Measurements from ENCODE around the gene REPIN1. TPM values are rescaled to one million over a fixed set of nuclear protein-coding genes. Genes with fewer than 3 reads are reported as not detected.

Gene REPIN1
- total RNA-seq, 2 experiments from 2014 or later = 54.7 to 55.1 TPM

GRCh38 chr7:150373049-150373801 lies 4.6 kb downstream of the REPIN1 start:
- DNase-seq = no peak
- Mint-ChIP-seq H3K4me1 (peaks cover 50% of the 10 kb centered on the region), H3K36me3 (peaks cover 18% of the 10 kb centered on the region), H3K27me3 (no peaks in the 10 kb centered on the region), H3K9me3 (no peaks in the 10 kb centered on the region), H3K27ac (peak overlapping the region; percentile 74), H3K4me3 (no peak overlapping the region)

- H3K27ac Mint-ChIP-seq = peak overlapping the region; percentile 30
- H3K9me3 Mint-ChIP-seq = no peaks in the 10 kb centered on the region
- H3K4me3 Mint-ChIP-seq = no peak overlapping the region
- H3K36me3 Mint-ChIP-seq = peaks cover 16% of the 10 kb centered on the region
- peaks cover 51% of the 10 kb centered on the region for H3K4me1 Mint-ChIP-seq
- no peak for DNase-seq
- H3K27me3 Mint-ChIP-seq = no peaks in the 10 kb centered on the region
Measured at GRCh38 chr7:150374026-150374425, 5.4 kb downstream of the REPIN1 start.

DNA sequence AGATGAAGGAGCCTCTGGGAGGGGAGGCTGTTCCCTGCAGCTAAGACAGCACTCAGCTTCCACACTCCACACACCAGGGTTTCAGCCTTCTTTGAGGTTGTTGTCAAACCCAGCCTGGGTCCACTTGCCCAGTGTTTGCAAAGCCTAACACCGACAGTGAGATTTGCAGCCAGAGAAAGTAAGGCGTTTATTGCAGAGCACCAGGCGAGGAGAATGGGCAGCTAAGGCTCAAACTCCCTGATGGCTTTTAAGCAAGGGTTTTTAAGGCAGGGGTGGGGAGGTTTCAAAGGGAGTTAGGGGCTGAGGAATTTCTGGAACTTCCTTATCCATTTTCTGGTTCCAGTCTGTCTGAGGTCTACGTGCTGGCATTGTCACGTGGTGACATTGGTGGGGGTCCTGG lies 5.8 kb downstream of the REPIN1 start:
- Mint-ChIP-seq H3K9me3 (no peaks in the 10 kb centered on the region), H3K27ac (peak overlapping the region; percentile 30), H3K4me3 (no peak overlapping the region), H3K27me3 (no peaks in the 10 kb centered on the region), H3K4me1 (peaks cover 51% of the 10 kb centered on the region), H3K36me3 (peaks cover 15% of the 10 kb centered on the region)
- DNase-seq = no peak

- peak; percentile 56 for DNase-seq
- H3K9me3 Mint-ChIP-seq = no peaks in the 10 kb centered on the region
- H3K27ac Mint-ChIP-seq = peak overlapping the region; percentile 85
- peaks cover 15% of the 10 kb centered on the region for H3K36me3 Mint-ChIP-seq
- peaks cover 49% of the 10 kb centered on the region for H3K4me1 Mint-ChIP-seq
- H3K4me3 Mint-ChIP-seq = peak overlapping the region; percentile 23
- no peaks in the 10 kb centered on the region for H3K27me3 Mint-ChIP-seq
Measured at GRCh38 chr7:150375662-150376521, 7.3 kb downstream of the REPIN1 start.

DNA sequence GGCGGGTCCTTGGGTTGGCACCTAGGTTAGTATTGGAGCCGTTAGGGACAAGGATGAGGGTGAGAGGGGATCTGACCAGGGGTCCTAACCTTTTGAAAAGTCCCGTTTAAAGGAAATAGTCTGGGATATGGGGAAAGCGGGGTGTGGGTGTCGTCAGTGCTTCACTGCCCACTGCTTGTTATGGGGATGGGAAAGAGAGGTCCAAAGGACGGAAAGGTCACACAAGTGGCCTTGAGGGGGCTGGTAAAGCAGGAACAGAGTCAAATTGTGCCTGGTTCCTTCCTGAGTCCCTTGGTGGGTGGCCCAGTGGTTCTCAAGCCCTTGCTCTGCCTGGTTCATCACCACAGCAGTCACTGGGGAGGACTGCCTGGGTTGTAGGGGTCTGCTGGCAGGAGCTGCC lies 7.9 kb downstream of the REPIN1 start:
- H3K27me3 Mint-ChIP-seq = no peaks in the 10 kb centered on the region
- H3K36me3 Mint-ChIP-seq = peaks cover 15% of the 10 kb centered on the region
- no peaks in the 10 kb centered on the region for H3K9me3 Mint-ChIP-seq
- H3K27ac Mint-ChIP-seq = peak overlapping the region; percentile 85
- H3K4me1 Mint-ChIP-seq = peaks cover 52% of the 10 kb centered on the region
- H3K4me3 Mint-ChIP-seq = no peak overlapping the region
- DNase-seq = no peak

DNA sequence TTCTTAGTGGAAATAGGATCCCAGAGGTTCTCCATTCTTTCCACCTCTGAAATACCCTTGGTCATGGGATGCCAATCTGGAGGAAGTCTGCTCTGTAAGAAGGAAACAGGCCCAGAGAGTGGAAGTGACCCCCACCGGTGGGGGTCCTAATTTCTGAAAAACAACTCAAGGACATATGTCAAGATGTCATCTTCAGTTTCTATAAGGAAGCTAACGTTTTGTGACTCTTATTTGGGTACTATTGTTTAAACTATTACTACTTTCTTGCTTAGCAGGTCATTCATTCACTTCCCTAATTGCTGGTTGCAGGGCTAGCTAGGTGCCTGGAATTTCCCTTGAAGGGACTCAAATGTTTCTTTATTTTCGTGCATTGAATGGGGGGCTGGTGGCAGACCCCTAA lies 8.6 kb downstream of the REPIN1 start:
- no peak overlapping the region for H3K4me3 Mint-ChIP-seq
- no peak overlapping the region for H3K27ac Mint-ChIP-seq
- no peaks in the 10 kb centered on the region for H3K27me3 Mint-ChIP-seq

GRCh38 chr7:150377635-150378034 lies 9.0 kb downstream of the REPIN1 start:
- Mint-ChIP-seq H3K27ac (no peak overlapping the region), H3K4me3 (no peak overlapping the region), H3K27me3 (no peaks in the 10 kb centered on the region), H3K4me1 (peaks cover 52% of the 10 kb centered on the region), H3K36me3 (peaks cover 13% of the 10 kb centered on the region), H3K9me3 (no peaks in the 10 kb centered on the region)
- no peak for DNase-seq

More for the DNA sequence above, 8.6 kb downstream of the REPIN1 start:
- Mint-ChIP-seq H3K4me1 (peaks cover 52% of the 10 kb centered on the region), H3K9me3 (no peaks in the 10 kb centered on the region), H3K36me3 (peaks cover 15% of the 10 kb centered on the region)
- DNase-seq = no peak

DNA sequence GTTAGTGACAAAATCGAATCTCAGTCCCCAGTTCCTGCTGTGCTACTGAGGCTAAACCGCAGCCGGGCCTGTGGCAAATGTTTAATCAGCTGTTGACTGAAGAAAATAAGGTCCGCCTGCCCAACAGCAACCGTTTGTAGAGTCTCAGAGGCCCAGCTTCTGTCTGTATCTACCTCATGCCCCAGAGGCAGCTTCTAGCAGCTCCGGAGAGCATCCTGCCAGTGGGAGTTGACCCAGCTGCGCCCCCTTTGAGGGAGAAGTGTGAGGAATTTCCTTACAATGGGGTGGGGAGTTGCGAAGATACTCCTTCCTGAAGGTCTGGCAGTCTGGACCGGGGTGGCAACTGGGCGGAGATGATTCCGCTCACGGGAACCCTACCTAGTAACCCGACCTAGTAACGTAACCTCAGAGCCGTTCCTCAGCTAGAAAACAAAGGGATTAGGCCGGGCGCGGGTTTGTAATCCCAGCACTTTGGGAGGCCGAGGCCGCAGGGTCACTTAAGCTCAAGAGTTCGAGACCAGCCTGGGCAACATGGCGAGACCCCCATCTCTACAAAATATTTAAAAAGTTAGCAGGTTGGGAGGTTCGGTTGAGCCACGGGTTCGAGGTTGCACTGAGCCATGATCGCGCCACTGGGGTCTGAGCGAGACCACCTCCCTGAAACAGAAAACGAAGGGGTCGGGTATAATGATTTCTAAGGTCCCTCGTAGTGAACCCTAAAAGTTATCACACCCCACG lies 9.7 kb downstream of the REPIN1 start:
- H3K9me3 Mint-ChIP-seq = no peaks in the 10 kb centered on the region

DNA sequence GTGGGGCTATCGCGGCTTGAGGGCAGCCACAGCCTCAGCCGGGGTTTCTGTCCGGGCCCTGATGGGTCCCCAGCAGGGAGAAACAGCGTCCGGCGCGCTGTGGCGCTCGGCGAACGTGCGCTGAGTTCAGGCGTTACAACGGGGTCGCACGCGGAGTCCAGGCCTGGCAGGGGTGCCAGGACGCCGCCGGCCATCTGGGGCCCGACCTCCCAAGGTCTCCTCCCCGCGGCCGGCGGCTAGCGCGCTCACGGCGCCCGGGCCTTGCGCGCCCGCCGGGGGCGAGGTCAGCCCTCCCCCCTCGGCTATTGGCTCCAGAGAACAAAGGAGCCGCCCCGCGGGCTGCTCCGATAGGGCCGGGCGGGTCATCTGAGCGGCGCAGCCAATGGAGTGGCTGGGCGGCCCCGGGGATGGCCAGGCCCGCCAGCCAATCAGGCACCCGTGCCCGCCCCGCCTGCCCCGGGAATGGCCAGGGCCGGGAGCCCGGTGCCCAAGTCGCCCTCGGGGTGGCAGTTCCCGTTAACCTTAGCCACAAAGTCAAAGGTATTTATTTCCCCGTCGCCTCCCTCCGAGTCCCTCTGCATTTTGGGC lies 10.3 kb downstream of the REPIN1 start, which contains the start of gene ZNF775:
Gene ZNF775, plus strand, starts transcription at position 478 of the 588 bp plus-strand sequence. CDS start 9,141 bp downstream, outside the sequence.
- Mint-ChIP-seq H3K27ac (peak within 1 kb of the TSS; percentile 70), H3K9me3 (no peaks in the 10 kb centered on the region), H3K36me3 (peaks cover 5% of the 10 kb centered on the region), H3K27me3 (no peaks in the 10 kb centered on the region), H3K4me3 (peak within 1 kb of the TSS; percentile 96), H3K4me1 (peaks cover 46% of the 10 kb centered on the region)
- DNase-seq = peak; percentile 95

More for the DNA sequence above, 9.7 kb downstream of the REPIN1 start:
- H3K4me1 Mint-ChIP-seq = peaks cover 50% of the 10 kb centered on the region
- DNase-seq = peak; percentile 33
- peak overlapping the region; percentile 72 for H3K4me3 Mint-ChIP-seq
- no peaks in the 10 kb centered on the region for H3K27me3 Mint-ChIP-seq
- peaks cover 10% of the 10 kb centered on the region for H3K36me3 Mint-ChIP-seq
- H3K27ac Mint-ChIP-seq = peak overlapping the region; percentile 70

DNA sequence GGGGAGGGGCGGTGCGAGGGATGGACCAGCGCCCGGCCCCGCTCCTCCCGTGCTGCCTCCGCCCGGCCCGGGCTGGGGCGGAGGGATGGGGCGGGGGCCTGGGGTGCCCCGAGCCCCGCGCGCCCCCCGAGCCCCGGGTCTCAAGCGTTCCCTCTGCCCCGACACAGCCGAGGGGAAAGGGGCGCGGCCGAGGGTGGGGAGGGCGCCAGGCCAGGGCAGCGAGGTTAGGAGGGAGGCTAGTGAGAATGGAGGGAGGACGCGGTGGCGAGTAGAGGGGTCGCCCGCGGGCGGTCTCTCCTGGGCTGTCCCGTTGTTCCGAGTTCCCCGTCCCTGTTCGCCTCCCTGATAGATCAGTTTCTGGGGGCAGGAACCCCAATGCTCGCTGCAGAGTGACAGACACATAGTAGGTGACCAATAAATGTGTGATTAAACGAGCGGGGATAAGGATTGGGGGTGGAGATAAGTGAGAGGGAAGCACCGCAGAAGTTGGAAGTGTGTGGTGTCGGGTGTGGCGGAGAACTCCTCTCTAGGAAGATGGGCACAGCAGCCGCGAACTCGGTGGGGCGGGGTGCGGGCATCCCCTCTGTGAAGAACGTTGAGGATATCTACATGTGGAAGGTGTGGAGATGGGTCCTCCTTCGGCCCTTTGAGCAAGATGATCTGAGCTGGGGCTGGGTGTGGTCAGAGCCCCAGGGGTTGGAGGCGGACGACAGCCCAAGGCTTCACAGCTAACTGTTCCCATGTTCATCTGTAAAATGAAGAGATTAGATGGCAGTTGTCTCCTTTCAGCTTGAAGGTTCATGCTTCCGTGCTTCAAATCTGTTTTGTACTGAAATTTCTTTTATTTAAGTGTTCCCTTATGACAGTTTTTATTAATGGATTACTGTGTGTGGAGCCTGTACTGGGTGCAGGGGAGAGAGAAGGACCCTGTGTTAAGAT lies 11.1 kb downstream of the REPIN1 start:
- H3K27ac Mint-ChIP-seq = peak overlapping the region; percentile 59
- H3K4me1 Mint-ChIP-seq = peaks cover 45% of the 10 kb centered on the region
- H3K9me3 Mint-ChIP-seq = no peaks in the 10 kb centered on the region
- DNase-seq = no peak
- no peaks in the 10 kb centered on the region for H3K36me3 Mint-ChIP-seq
- peak overlapping the region; percentile 96 for H3K4me3 Mint-ChIP-seq
- H3K27me3 Mint-ChIP-seq = no peaks in the 10 kb centered on the region

GRCh38 chr7:150380463-150380862 lies 11.8 kb downstream of the REPIN1 start:
- no peaks in the 10 kb centered on the region for H3K9me3 Mint-ChIP-seq

DNA sequence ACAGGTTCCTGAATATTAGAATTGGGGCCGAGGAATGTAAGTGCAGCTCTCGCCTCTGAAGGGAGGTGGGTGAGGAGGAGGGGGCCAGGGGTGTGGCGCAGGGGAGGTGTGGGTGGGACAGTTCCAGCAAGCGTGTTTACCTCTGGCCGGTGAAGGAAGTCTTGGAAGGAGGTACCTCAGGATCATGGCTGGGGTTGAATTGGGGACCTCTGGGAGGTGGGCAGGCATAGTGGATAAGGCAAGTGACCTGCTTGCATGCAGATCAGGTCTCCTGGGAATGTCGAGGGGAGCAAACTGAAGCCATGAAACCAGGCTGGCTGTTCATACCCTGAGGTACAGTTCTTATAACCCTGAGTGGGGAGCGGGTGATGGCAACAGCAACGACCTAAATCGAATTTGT lies 12.5 kb downstream of the REPIN1 start:
- Mint-ChIP-seq H3K4me3 (no peak overlapping the region), H3K36me3 (no peaks in the 10 kb centered on the region), H3K27me3 (no peaks in the 10 kb centered on the region), H3K9me3 (no peaks in the 10 kb centered on the region), H3K4me1 (peaks cover 35% of the 10 kb centered on the region), H3K27ac (no peak overlapping the region)
- DNase-seq = no peak

More at GRCh38 chr7:150380463-150380862, 11.8 kb downstream of the REPIN1 start:
- DNase-seq = no peak
- Mint-ChIP-seq H3K4me1 (peaks cover 41% of the 10 kb centered on the region), H3K27me3 (no peaks in the 10 kb centered on the region), H3K4me3 (peak overlapping the region; percentile 96), H3K36me3 (no peaks in the 10 kb centered on the region), H3K27ac (no peak overlapping the region)

DNA sequence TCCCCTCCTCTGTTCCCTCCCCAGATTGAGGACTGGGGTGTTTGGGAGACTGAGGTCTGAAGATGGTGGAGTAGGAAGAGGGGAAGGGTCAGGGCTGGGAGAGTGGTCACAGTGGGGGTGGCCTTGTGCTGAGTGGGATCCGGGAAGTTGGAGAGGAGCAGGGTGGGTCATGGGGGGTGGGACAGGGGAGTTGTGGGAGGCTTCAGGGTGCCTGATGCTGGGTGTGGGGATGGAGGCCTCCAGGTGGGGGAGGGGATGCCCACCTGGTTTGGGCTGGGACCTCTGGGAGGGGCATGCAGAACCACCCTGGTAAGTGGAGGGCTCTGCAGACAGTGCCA lies 13.1 kb downstream of the REPIN1 start:
- DNase-seq = no peak
- Mint-ChIP-seq H3K4me3 (no peak overlapping the region), H3K4me1 (peaks cover 28% of the 10 kb centered on the region), H3K27me3 (no peaks in the 10 kb centered on the region), H3K9me3 (no peaks in the 10 kb centered on the region), H3K27ac (no peak overlapping the region), H3K36me3 (no peaks in the 10 kb centered on the region)

Measured in activated naive CD8-positive, alpha-beta T cell treated with anti-CD3 and anti-CD28 coated beads for 36 hours (primary cell).